ENCODE measurements around the gene SLC26A11.

SLC26A11 gene

DNA sequence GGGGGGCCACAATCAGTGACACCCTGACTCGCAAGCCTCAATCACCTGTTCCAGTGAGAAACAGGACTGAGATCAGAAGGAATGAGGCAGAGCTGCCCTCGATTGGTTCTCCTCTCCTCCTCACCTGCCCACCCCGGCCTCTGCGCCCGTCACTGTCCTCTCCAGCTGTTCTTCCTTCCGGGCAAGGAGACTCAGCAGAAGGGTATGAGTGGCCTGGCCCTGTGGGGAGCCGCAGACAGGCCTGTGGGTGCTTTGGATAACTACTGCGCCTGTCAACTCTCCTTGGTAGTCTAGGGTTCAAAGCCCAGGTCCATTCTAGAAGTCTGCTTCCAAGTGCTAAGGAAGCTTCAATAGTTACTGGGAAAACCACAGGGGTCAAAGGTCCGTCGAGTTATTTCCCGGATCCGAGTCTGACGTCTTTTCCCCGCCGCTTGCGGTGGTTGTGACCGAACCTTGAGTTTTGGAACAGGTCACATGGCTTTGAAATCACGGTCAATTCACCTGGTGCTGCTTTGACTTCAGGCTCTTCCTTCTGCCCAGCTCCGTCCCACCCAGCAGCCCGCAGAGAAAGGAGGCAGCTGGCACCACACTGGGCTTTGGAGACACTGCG, 42.1 kb upstream of the SLC26A11 start:
- Mint-ChIP-seq H3K9me3 (no peaks in the 10 kb centered on the region), H3K27ac (no peak overlapping the region), H3K36me3 (ENCODE audit: low read depth) (no peaks in the 10 kb centered on the region), H3K4me3 (no peak overlapping the region), H3K27me3 (ENCODE audit: low read depth) (peaks cover 9% of the 10 kb centered on the region), H3K4me1 (peaks cover 11% of the 10 kb centered on the region)
- TF ChIP-seq CTCF (IDR thresholded peaks at IDR 0.05; ENCODE audit: unreplicated experiment in 3 of 3): no peak

- TF ChIP-seq CTCF (IDR thresholded peaks at IDR 0.05; ENCODE audit: unreplicated experiment in 3 of 3): no peak
Measured at GRCh38 chr17:80180192-80180591, 40.0 kb upstream of the SLC26A11 start.

GRCh38 chr17:80181431-80181830, 38.8 kb upstream of the SLC26A11 start:
- H3K27ac Mint-ChIP-seq: no peak overlapping the region
- no peak overlapping the region for H3K4me3 Mint-ChIP-seq
- H3K36me3 Mint-ChIP-seq (ENCODE audit: low read depth): no peaks in the 10 kb centered on the region
- no peak for TF ChIP-seq CTCF (IDR thresholded peaks at IDR 0.05; ENCODE audit: unreplicated experiment in 3 of 3)
- H3K9me3 Mint-ChIP-seq: no peaks in the 10 kb centered on the region
- peaks cover 7% of the 10 kb centered on the region for H3K4me1 Mint-ChIP-seq
- peaks cover 20% of the 10 kb centered on the region for H3K27me3 Mint-ChIP-seq (ENCODE audit: low read depth)

More at GRCh38 chr17:80180192-80180591, 40.0 kb upstream of the SLC26A11 start:
- H3K4me3 Mint-ChIP-seq: no peak overlapping the region
- peaks cover 10% of the 10 kb centered on the region for H3K4me1 Mint-ChIP-seq
- H3K36me3 Mint-ChIP-seq (ENCODE audit: low read depth): no peaks in the 10 kb centered on the region
- H3K27ac Mint-ChIP-seq: no peak overlapping the region
- peaks cover 16% of the 10 kb centered on the region for H3K27me3 Mint-ChIP-seq (ENCODE audit: low read depth)
- no peaks in the 10 kb centered on the region for H3K9me3 Mint-ChIP-seq

DNA sequence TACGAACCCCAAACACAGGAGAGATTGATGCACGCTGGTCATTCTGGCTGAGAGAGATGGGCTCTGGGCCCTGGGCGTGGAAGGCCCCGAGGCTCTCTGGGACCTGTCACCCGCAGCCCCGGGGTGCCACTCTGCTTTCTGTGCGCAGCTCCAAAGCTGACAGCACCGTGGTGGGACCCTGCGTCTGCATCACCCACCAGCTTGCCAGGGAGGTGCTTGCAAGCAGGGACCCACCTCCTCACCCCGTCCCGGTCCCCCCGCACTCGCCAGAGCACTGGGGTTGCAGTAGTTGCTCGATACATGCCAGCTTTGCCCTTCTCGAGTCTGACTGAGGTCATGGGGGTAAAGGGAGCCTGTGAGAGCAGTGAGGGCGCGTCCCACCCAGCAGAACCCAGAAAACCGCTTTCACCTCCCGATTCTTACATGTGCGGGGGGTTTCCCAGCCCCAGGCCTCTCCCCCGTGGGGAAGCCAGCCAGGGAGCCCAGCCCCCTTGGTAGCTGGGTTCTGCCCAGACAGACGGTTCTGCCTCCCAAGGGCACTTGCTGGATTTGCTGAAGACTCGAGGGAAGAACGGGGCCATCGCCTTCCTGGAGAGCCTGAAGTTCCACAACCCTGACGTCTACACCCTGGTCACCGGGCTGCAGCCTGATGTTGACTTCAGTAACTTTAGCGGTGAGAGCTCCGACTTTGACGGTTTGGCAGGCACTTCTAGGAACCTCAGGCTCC, 37.9 kb upstream of the SLC26A11 start:
- Mint-ChIP-seq H3K9me3 (no peaks in the 10 kb centered on the region), H3K27ac (no peak overlapping the region), H3K36me3 (ENCODE audit: low read depth) (no peaks in the 10 kb centered on the region), H3K4me3 (no peak overlapping the region), H3K27me3 (ENCODE audit: low read depth) (peaks cover 20% of the 10 kb centered on the region), H3K4me1 (peaks cover 7% of the 10 kb centered on the region)
- no peak for TF ChIP-seq CTCF (IDR thresholded peaks at IDR 0.05; ENCODE audit: unreplicated experiment in 3 of 3)

DNA sequence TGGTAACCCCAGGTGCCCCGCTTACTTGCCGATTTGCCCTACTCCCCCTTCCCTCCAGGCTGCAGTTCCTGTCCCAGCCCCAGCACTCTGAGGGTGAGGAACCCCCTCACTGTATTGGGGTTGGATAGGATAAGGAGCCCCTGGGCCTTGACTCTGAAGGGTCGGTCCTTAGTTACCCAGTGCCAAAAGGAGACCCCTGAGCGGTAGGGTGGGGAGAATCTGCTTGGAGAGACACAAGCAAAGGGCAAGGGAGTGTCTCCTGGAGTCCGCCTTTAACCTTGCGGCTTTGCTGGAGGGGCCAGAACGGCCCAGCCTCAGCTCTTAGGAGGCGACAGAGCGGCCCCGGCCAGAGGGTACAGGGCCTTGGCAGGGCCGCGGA, 37.4 kb upstream of the SLC26A11 start:
- Mint-ChIP-seq H3K36me3 (ENCODE audit: low read depth) (no peaks in the 10 kb centered on the region), H3K4me3 (no peak overlapping the region), H3K9me3 (no peaks in the 10 kb centered on the region), H3K27ac (no peak overlapping the region), H3K27me3 (ENCODE audit: low read depth) (peaks cover 18% of the 10 kb centered on the region), H3K4me1 (peaks cover 7% of the 10 kb centered on the region)
- TF ChIP-seq CTCF (IDR thresholded peaks at IDR 0.05; ENCODE audit: unreplicated experiment in 3 of 3): no peak
